ENCODE measurements around the gene ZDHHC20.

The ZDHHC20 gene

DNA sequence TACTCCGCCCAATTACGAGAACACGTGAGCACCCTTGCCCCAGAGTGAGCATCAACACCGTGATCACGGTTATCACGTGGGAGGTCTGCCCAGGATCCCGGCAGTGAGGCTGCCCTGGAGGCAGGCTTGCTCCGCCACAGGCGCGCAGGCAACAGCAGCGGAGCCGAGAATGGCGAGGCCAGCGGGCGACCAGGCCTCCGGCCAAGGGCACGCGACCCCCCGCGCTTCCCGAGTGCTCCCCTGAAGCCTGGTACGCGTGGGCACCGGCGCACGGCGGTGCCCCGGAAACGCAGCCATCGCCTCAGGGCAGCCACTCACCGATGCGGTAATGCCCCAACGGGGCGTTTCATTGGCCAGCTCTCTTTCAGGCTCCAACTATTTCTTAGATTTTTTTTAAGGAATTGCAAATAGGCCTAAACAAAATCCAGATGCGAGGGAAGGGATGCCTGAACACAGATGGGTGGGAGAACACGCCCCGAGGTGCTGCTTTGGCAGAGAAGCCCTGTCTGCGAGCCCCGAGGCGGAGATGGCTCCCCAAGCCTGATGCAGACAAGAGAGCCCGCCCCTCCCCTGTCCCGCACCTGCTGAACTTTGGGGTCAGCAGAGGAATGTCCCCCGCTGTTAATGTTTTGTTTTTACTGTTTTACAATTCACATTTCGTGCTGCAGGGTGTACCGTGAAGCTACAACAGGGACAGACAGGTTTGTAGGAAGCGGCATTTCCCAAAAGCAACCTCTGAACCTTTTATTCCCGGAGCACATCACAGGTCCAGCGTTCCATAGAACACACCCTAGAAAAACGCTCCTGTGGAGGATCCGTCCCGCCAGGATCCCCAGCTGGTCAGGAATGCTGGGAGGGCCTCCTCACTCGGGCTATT lies 132.7 kb downstream of the ZDHHC20 start:
- no peak for DNase-seq (ENCODE audit: low read depth)

DNA sequence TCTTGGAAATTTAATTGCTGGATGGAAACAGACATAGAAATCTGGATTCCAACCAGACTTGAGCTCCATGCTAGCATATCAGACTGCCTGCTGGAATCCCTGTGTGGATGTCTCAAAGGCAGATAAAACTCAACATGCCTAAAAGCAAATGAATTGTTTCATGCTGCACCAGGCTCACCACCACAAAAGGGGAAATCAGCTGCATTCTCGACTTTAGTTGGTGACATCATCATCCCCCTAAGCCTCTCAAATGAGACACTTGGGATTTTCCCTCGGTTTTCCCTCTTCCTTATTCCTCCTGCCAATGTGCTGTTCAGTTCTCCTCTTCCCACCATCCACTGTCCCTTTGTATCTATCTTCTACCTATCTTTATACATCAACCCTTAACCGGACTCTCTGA lies 134.3 kb downstream of the ZDHHC20 start:
- DNase-seq (ENCODE audit: low read depth), result no peak

DNA sequence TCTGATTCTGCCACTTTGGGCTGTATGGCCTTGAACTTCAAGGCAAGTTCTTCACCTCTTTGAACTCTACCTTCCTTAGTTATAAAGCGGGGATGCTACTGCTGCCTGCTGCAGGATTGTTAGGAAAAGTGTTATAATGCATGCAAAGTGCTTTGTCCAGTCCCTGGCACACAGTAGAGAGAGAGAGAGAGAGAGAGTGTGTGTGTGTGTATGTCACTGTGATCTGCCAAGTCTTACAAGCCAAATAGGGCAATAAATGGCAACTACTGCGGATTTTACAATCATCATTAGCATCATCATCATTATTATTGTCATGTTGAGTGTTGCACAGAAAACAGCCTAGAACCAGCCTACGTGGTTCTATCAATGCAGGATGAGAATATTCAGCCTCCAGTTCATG lies 136.1 kb downstream of the ZDHHC20 start:
- no peak for DNase-seq (ENCODE audit: low read depth)

Measured in stimulated activated CD8-positive, alpha-beta memory T cell treated with anti-CD3 and anti-CD28 coated beads, Interleukin-7, amount 100 ng/mL, for 24 hours (primary cell).